Adipocyte (in vitro differentiated cells): ENCODE measurements around the gene MDM4.

Source experiments
- DNase-seq: peaks from one replicate; pipeline ENCODE4 v3.0.0-alpha.2; 2015; ENCODE audit warnings: low read depth
- H3K27me3 ChIP-seq: replicated peaks from 2 replicates; pipeline ENCODE4 v1.7.0; 2013; ENCODE audit warnings: mild to moderate bottlenecking, low read length, moderate library complexity; ENCODE audit not compliant: control insufficient read depth, insufficient read depth
- H3K36me3 ChIP-seq: 2 replicates; pipeline ENCODE4 v1.7.0; 2013; ENCODE audit warnings: low read length, mild to moderate bottlenecking, moderate library complexity; ENCODE audit not compliant: control insufficient read depth, insufficient read depth, severe bottlenecking
- H3K4me1 ChIP-seq: 2 replicates; pipeline ENCODE4 v1.7.0; 2013; ENCODE audit warnings: mild to moderate bottlenecking, low read length, moderate library complexity; ENCODE audit not compliant: control insufficient read depth, insufficient read depth
- H3K4me3 ChIP-seq: 2 replicates; pipeline ENCODE4 v1.7.0; 2013; ENCODE audit warnings: mild to moderate bottlenecking, low read length, moderate library complexity
- H3K9ac ChIP-seq: 2 replicates; pipeline ENCODE4 v1.7.0; 2013; ENCODE audit warnings: mild to moderate bottlenecking, low read length, moderate library complexity
- H3K9me3 ChIP-seq: 2 replicates; pipeline ENCODE4 v1.7.0; 2013; ENCODE audit warnings: mild to moderate bottlenecking, low read length, moderate library complexity; ENCODE audit not compliant: control insufficient read depth

MDM4 gene

DNA sequence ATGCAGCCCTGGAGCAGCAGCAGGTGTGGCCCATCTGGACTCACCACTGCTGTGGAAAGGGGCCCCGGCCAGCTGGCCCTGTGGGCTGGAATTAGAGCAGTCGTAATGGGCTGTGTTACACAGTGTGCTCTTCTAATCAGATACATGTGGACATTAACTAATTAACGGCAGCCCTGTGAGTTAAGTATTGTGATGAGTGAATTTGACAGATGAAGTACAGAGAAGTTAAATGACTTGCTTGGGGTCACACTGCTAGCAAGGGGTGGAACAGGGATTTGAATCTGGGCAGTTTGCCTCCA is 58.6 kb downstream of the MDM4 start:
- no peak overlapping the region for H3K4me3 ChIP-seq
- DNase-seq: no peak
- H3K9ac ChIP-seq: no peak overlapping the region
- no peaks in the 10 kb centered on the region for H3K36me3 ChIP-seq
- H3K4me1 ChIP-seq: peaks cover 25% of the 10 kb centered on the region
- peaks cover 3% of the 10 kb centered on the region for H3K9me3 ChIP-seq
- no peaks in the 10 kb centered on the region for H3K27me3 ChIP-seq

DNA sequence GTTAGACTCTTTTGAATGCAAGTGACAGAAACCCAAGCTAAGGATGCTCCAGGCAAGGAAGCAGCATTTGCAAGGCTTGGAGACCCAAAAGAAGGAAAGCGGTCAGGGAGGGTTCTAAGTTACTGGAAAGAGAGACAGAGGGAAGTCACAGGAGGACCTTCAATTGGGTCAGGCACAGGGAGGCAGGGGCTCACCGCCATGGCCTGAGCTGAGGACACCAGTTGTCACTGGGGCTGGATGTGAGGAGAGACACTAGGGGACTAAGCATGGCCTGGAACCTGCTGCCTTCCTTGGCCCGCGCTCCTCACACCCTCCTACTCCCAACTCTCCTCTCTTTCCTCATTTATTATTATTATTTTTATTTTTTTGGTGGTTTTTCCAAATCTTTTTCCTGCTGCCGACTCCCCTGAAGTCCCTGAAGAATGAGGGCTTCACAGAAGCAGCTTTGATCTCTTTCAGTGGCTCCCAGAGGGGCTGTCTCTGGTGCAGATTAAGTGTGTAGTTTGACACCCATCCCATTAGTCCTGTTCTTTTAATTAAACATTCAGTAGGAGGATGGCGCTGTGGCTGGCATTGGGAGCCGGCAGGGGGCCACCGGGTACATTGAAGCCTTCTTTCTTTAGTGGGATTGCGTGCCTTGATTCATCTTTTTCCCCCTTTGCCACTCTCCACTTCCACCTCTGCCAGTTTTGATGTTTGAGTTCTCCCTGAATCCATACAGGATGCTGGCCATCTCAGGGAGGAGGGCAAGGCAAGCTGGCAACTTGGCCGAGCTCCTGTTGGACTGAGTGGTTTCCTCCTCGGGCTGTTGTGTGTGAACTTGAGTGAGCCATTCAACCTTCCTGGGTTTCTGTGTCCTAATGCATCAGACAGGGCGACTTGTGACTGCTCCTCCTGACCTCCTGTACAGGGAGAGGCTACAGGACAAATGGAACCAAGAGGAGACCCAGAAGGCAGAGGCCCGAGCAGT is 59.3 kb downstream of the MDM4 start:
- H3K36me3 ChIP-seq: no peaks in the 10 kb centered on the region

DNA sequence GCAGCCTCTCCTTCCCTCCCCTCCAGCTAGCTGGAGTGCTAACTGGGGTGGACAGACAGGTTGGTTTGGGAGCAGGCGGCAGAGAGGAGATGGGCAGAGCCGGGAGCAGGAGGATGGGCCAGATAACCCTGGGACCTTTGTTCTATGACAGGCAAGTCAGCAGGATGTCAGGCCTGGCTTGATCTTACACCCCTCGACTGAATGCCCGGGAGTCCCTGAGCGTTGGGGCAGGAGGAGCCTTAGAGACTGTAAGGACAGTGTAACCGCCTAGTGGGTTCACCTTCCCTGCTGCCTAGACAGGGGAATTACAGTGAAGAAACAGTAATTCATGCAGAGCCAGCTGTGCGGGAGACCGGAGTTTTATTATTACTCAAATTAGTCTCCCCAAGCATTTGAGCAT is 60.2 kb downstream of the MDM4 start:
- Histone ChIP-seq H3K36me3 (no peaks in the 10 kb centered on the region), H3K9me3 (no peaks in the 10 kb centered on the region), H3K4me1 (peaks cover 23% of the 10 kb centered on the region), H3K9ac (no peak overlapping the region), H3K4me3 (no peak overlapping the region), H3K27me3 (no peaks in the 10 kb centered on the region)
- no peak for DNase-seq

More for the DNA sequence above, 59.3 kb downstream of the MDM4 start:
- Histone ChIP-seq H3K9ac (no peak overlapping the region), H3K27me3 (no peaks in the 10 kb centered on the region), H3K9me3 (no peaks in the 10 kb centered on the region), H3K4me3 (no peak overlapping the region), H3K4me1 (peaks cover 25% of the 10 kb centered on the region)
- no peak for DNase-seq

DNA sequence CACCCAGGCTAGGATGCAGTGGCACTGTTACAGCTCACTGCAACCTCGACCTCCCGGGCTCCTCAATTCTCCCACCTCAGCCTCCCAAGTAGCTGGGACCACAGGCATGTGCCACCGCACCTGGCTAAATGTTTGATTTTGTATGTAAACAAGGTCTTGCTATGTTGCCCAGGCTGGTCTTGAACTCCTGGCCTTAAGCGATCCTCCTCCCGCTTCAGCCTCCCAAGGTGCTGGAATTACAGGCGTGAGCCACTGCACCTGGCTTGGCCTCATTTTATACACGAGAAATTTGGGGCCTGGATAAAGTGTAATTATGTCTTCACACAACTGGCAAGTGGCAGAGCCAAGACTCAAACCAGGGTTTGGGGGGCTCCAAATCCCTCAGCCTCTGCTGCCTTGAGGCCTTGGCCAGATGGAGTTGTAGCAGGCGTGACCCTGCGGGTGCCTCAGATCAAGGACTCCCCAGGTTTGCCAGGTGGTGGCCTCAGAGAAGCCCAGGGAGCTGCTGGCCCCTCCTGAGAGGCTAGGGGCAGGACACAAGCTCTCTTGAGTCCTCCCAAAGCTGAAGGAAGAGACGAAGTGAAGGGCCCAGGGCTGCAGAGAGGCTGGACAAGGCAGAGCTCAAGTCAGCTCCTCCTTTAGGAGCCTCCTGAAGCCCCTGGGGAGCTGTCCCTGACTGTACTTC is 61.7 kb downstream of the MDM4 start:
- H3K4me1 ChIP-seq: peaks cover 19% of the 10 kb centered on the region
- no peak overlapping the region for H3K4me3 ChIP-seq
- H3K9me3 ChIP-seq: no peaks in the 10 kb centered on the region
- no peaks in the 10 kb centered on the region for H3K36me3 ChIP-seq
- DNase-seq: no peak
- H3K9ac ChIP-seq: no peak overlapping the region
- H3K27me3 ChIP-seq: no peaks in the 10 kb centered on the region

DNA sequence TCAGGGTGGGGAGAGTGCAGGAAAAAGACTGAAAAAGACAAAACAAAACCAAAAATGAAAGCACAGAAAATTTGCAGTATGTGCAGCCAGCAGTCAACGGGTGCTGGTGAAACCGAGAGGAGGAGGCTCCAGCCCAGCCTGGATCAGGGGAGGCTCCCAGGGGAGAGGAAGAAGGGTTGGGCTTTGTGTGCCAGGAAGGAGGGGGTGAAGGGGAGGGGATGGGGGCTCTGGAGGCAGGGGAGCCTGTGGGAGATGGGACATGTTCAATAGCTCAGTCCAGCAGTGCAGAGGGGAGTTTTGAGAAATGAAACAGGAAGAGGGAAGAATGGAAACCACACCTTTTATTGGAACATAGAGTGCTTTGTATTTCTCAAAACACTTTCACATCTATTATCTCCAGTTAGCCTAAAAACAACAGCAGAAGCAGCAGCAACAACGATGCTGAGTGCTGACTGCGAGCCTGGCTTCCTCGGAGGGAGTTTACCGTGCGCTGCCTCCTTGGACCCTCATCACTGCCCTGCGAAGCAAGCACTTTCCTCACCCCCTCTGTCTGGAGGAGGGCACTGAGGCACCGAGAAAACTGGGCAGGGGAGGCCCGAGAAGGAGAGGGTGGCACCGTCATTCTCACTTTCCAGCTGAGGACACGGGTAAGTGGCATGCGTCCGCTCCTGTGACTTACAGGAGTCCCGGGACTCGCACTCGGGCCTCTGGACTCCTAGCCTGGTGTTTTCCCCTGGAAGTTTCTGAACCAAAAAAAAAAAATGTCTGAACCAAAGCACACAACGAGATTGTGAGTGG is 62.9 kb downstream of the MDM4 start:
- DNase-seq: peak; percentile 29
- peak overlapping the region; percentile 53 for H3K9ac ChIP-seq
- no peaks in the 10 kb centered on the region for H3K36me3 ChIP-seq
- peak overlapping the region; percentile 77 for H3K4me3 ChIP-seq
- no peaks in the 10 kb centered on the region for H3K9me3 ChIP-seq
- peaks cover 18% of the 10 kb centered on the region for H3K4me1 ChIP-seq
- H3K27me3 ChIP-seq: no peaks in the 10 kb centered on the region

DNA sequence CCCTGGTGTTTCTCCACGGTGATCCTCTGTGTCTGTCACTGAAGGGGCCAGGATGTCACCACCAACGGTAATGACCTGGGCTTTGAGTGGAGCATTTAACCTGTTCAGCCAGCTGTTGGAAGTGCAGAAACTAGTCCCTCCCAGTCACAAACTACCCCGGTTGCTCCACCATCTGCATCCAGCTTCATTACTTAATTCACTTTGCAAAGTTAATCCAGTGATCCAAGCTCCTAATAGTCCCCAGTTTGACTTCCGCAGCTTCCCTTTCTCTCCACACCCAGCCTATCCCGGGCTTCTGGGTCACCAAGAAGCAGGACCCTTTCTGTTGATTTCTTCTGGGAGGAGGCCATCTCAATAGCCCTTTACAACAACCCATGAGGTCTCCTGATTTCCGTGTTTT is 63.5 kb downstream of the MDM4 start:
- Histone ChIP-seq H3K27me3 (no peaks in the 10 kb centered on the region), H3K9ac (no peak overlapping the region), H3K36me3 (no peaks in the 10 kb centered on the region), H3K4me1 (peaks cover 14% of the 10 kb centered on the region), H3K9me3 (no peaks in the 10 kb centered on the region), H3K4me3 (no peak overlapping the region)
- DNase-seq: no peak

DNA sequence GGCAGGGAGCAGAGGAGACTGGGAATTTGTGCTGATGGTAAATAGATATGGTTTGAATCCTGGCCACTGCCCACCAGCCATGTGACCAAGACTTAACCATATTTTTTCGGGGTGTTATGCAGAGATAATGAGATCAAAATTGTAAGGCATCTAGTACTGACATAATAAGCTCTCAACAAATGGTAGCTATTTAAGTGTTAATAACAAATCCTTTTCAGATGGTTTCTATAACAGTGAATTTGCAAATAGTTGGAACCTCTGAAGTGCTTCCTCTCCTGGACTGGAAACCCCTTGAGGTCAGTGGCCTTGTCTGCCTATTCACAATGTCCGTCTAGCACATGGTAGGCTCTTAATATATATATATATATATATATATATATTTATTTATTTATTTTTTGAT is 64.7 kb downstream of the MDM4 start:
- DNase-seq: no peak
- no peaks in the 10 kb centered on the region for H3K36me3 ChIP-seq

DNA sequence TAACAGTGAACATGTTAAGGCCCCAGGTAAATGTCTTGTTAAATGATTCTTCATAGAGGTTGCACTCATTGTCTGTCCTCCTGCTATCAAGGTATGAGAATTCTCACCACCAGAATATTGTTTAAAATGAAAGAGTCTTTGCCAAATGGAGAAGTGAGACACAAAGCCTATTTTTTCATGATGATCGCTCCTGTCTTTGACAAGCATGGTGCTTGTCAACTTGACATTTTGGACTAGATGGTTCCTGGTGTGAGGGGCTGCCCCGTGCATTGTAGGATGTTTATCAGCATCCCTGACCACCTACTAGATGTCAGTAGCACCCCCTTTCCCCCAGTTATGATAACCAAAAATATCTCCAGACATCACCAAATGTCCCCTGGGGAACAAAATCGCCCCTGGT is 65.6 kb downstream of the MDM4 start:
- Histone ChIP-seq H3K36me3 (no peaks in the 10 kb centered on the region), H3K4me1 (peaks cover 14% of the 10 kb centered on the region), H3K9ac (no peak overlapping the region), H3K27me3 (no peaks in the 10 kb centered on the region), H3K4me3 (no peak overlapping the region), H3K9me3 (no peaks in the 10 kb centered on the region)
- no peak for DNase-seq

More for the DNA sequence above, 64.7 kb downstream of the MDM4 start:
- H3K4me3 ChIP-seq: no peak overlapping the region
- no peaks in the 10 kb centered on the region for H3K9me3 ChIP-seq
- H3K4me1 ChIP-seq: peaks cover 14% of the 10 kb centered on the region
- no peaks in the 10 kb centered on the region for H3K27me3 ChIP-seq
- H3K9ac ChIP-seq: no peak overlapping the region

DNA sequence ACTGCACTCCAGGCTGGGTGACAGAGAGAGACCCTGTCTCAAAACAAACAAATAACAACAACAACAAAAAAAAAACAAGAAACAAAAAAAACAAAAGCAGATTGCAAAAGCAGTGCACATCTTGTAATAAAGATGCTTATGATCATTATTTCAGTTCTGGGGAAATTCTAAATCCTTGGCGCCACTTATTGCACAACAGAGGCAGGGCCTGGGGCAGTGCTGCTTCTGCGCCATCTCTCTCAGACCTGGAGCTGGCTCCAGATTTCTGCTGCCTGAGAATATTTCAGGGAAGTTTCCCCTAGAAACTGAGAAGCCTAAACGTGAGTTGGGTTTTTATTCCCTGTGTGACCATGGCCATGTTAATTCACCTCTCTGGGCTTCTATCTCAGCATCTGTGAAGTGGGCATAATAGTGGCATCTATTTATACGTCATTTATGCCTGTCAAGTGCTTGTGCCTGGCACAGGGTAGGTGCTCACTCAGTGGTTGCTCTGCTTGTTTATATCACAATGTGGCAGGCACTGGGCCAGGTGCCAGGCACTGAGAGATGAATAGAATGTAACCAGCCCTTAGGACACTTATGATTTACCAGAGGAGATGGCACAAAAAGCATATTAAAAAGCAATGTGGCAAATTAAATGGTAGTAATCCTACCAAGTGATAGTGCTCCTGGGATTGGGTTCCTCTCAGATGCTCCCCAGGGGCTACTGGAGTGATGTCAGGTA is 67.9 kb downstream of the MDM4 start:
- no peaks in the 10 kb centered on the region for H3K9me3 ChIP-seq
- peaks cover 9% of the 10 kb centered on the region for H3K4me1 ChIP-seq
- H3K27me3 ChIP-seq: no peaks in the 10 kb centered on the region
- H3K36me3 ChIP-seq: no peaks in the 10 kb centered on the region
- H3K4me3 ChIP-seq: no peak overlapping the region
- H3K9ac ChIP-seq: no peak overlapping the region
- DNase-seq: peak; percentile 32

DNA sequence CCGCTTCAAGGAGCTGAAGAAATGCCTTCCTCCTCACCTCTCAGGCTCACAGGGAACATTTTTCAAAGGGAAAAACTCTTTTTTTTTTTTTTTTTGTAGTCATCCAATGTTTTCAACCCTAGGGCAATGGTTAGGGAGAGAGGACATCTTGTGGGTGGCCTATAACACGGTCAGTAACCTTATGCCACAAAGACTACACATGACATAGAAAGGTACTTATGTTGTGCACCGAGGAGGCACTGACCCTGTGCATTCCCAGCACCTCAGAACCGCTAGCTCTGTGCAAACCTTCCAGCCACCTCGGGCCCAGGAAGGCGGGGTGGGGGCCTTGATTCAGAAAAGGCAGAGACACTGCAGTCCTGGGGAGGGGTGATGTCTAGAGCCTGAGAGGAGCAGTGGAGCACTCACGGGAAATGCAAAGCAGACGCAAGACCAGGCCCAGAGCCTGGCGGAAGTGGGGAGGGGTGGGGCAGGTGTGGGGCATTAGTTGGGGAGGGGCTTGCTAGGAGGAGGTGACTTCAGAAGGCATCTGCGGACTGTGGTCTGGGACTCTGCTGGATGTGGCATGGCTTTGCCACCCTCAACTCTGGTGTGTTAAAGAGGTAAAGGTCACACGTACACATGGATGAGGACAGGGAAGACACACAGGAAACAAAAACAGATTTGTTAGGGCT is 68.6 kb downstream of the MDM4 start:
- Histone ChIP-seq H3K27me3 (no peaks in the 10 kb centered on the region), H3K4me3 (no peak overlapping the region), H3K4me1 (peaks cover 5% of the 10 kb centered on the region), H3K9ac (no peak overlapping the region), H3K9me3 (no peaks in the 10 kb centered on the region), H3K36me3 (no peaks in the 10 kb centered on the region)
- DNase-seq: no peak
